Erythroblast (primary cell): ENCODE results near the gene SLC22A23.

Experiments used
- GATA1 ChIP-seq: IDR thresholded peaks from 2 replicates; pipeline ENCODE4 v1.6.1; 2011; ENCODE audit warnings: low read depth, mild to moderate bottlenecking, control low read depth, low read length, moderate library complexity
- POLR2A ChIP-seq: IDR thresholded peaks from 2 replicates; pipeline ENCODE4 v1.6.1; 2011; ENCODE audit warnings: mild to moderate bottlenecking, low read length

DNA sequence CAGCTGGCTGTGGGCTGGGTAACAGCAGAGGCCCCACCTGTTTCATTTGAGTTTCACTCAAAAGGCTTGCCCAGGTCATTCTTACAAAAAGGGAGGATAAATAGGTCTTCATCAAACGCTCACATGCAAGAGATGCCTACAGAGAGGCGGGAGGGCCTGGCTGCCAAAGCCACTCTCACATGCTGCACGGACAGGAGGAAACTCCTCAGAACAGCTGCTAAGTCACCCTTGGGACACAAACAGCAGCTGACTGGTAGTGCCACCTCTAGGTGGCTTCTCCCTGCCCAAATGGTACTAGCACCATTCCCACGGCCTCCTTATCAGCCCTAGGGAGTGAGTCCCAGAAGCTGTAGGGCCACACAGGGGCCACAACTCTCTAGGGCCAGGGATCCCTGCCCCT lies 23.8 kb downstream of the SLC22A23 start:
- no peak for TF ChIP-seq POLR2A
- TF ChIP-seq GATA1: no peak
